PC-9 (cell line): ENCODE measurements around the gene LGR6.

ENCODE experiments used
- CTCF ChIP-seq: fragments of 200-600 bp; sonication (generic); conservative IDR thresholded peaks from 2 replicates; pipeline ENCODE4 v1.6.1; 2017; ENCODE audit warnings: mixed run types, antibody characterized with exemption, mild to moderate bottlenecking, moderate library complexity
- EZH2 ChIP-seq: fragments of 200-600 bp; sonication (generic); IDR thresholded peaks from 2 replicates; pipeline ENCODE4 v1.8.0; 2017; ENCODE audit warnings: antibody characterized with exemption, low read depth

DNA sequence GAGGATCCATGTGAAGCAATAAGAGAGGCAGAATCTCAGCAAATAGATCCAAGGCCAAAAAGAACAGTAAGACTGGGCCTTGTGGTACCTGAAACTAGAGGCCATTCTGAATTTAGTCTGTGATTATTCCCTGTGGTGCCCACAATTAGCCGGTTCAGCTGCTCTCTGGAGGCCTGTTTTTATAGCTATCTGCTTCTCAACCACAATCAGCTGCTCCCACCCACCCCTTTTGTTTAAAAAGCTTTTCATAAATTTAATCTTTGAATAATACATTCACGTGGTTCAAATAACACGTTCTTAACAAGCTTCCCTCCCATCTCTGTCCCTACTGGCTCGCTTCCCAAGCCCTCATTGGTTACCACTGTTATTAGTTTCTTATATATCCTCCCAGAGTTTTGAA, 130.1 kb downstream of the LGR6 start:
- TF ChIP-seq CTCF (no peak), EZH2 (no peak)
